Caco-2 (cell line): Measurements from ENCODE around the gene NDEL1. TPM values are rescaled to one million over a fixed set of nuclear protein-coding genes. Genes with fewer than 3 reads are reported as not detected.

Experiments used
- BruUV-seq: library from RNA; stranded (reverse); fragments of 400-500 nt; replicated peaks from 2 replicates; lab custom pipeline; 2021; lab: Mats Ljungman, UMichigan
- CTCF ChIA-PET: fragments of 300-600 bp; sonication (Branson Sonifier 250); formaldehyde crosslinking; loops from one replicate; lab custom pipeline; 2022; ENCODE audit warnings: antibody characterized with exemption; lab: Charles Lee
- POLR2A ChIA-PET: fragments of 300-600 bp; sonication (Branson Sonifier 250); formaldehyde crosslinking; loops from one replicate; lab custom pipeline; 2022; ENCODE audit warnings: antibody characterized with exemption; lab: Charles Lee
- DNase-seq, 2 experiments: peaks; one replicate each; pipeline versions ENCODE4 v3.0.0 to v3.0.0-alpha.2; 2020 to 2022
- H3K27me3 ChIP-seq: replicated peaks from 2 replicates; pipeline ENCODE4 v1.6.0; 2011; ENCODE audit warnings: low read length; ENCODE audit not compliant: control insufficient read depth, insufficient read depth
- H3K36me3 ChIP-seq: 2 replicates; pipeline ENCODE4 v1.5.1; 2011; ENCODE audit warnings: low read length; ENCODE audit not compliant: control insufficient read depth, insufficient read depth
- H3K4me1 ChIP-seq: fragments of 250-450 bp; sonication (Bioruptor Pico); 2 replicates; pipeline ENCODE4 v1.5.1; 2020; ENCODE audit warnings: mild to moderate bottlenecking
- H3K4me3 ChIP-seq: 2 replicates; pipeline ENCODE4 v1.5.1; 2011; ENCODE audit warnings: low read depth, mild to moderate bottlenecking, control low read depth, low read length
- H3K9me3 ChIP-seq: fragments of 250-450 bp; sonication (Bioruptor Pico); 2 replicates; pipeline ENCODE4 v1.5.1; 2020; ENCODE audit warnings: mild to moderate bottlenecking, moderate library complexity
- H3K27ac Mint-ChIP-seq: one replicate; pipeline ENCODE4 v1.8.0; 2022; ENCODE audit warnings: mixed read lengths; ENCODE audit not compliant: unreplicated experiment
- H3K27me3 Mint-ChIP-seq: one replicate; pipeline ENCODE4 v1.8.0; 2022; ENCODE audit warnings: mixed read lengths; ENCODE audit not compliant: insufficient read depth, unreplicated experiment
- H3K36me3 Mint-ChIP-seq: one replicate; pipeline ENCODE4 v1.8.0; 2022; ENCODE audit warnings: mild to moderate bottlenecking, mixed read lengths; ENCODE audit not compliant: insufficient read depth, unreplicated experiment
- H3K4me1 Mint-ChIP-seq: one replicate; pipeline ENCODE4 v1.8.0; 2022; ENCODE audit warnings: low read depth, mixed read lengths; ENCODE audit not compliant: unreplicated experiment
- H3K4me3 Mint-ChIP-seq: one replicate; pipeline ENCODE4 v1.8.0; 2022; ENCODE audit warnings: mild to moderate bottlenecking, moderate library complexity, mixed read lengths; ENCODE audit not compliant: unreplicated experiment
- H3K9me3 Mint-ChIP-seq: one replicate; pipeline ENCODE4 v1.8.0; 2022; ENCODE audit warnings: mixed read lengths; ENCODE audit not compliant: unreplicated experiment
- intact Hi-C: fragments of 100-400 bp; cut with micrococcal nuclease; formaldehyde crosslinking; loops from one replicate; pipeline ENCODE4 v1.10.0; 2022; ENCODE audit not compliant: unreplicated experiment
- total RNA-seq: library from RNA; stranded (reverse); gene quantifications from 2 replicates; pipeline ENCODE4 v1.2.3, GENCODE V29; 2022
- TF ChIP-seq, protein P1 (sequence below), 2 experiments: fragments of 200-600 bp in 1 of 2; IDR thresholded peaks; 1 replicate in 1 of 2; 2 replicates in 1 of 2; pipeline versions ENCODE4 v1.5.1 to v1.8.0; 2011 to 2022; ENCODE audit warnings: antibody characterized with exemption in 1 of 2, control low read depth in 1 of 2, inconsistent platforms in 1 of 2, low read depth in 1 of 2, low read length in 1 of 2, mild to moderate bottlenecking in 1 of 2, moderate library complexity in 1 of 2; ENCODE audit not compliant: insufficient read depth in 1 of 2, severe bottlenecking in 1 of 2, unreplicated experiment in 1 of 2

Gene NDEL1
- total RNA-seq, 1 experiment from 2014 or later: 32.2 TPM

DNA sequence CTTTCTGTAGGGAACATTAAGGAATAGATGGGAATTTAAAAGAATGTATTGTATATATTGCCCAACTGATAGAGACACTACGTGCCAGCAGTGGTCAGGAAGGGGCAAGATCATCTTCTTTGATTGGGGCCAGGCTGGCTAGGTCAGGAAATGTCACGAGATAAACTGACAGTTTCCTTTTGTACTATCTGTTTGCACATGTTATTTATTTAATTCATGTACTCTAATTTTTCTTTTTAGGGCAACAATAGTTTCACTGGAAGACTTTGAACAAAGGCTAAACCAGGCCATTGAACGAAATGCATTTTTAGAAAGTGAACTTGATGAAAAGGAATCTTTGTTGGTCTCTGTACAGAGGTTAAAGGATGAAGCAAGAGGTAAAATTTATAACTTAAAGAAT lies 12.6 kb downstream of the NDEL1 start:
- H3K36me3 Mint-ChIP-seq: peaks cover 33% of the 10 kb centered on the region
- ChIA-PET CTCF (no interaction called here), POLR2A (no interaction called here)
- no peaks in the 10 kb centered on the region for H3K4me1 Mint-ChIP-seq
- BruUV-seq: no TSS peak
- H3K4me1 ChIP-seq: no peaks in the 10 kb centered on the region
- no peaks in the 10 kb centered on the region for H3K36me3 ChIP-seq
- H3K27me3 Mint-ChIP-seq: no peaks in the 10 kb centered on the region
- DNase-seq: no peak
- H3K27me3 ChIP-seq: no peaks in the 10 kb centered on the region
- H3K27ac Mint-ChIP-seq: no peak overlapping the region
- intact Hi-C loops: no loop called here
- H3K4me3 ChIP-seq: no peak overlapping the region
- TF ChIP-seq, protein P1, sequence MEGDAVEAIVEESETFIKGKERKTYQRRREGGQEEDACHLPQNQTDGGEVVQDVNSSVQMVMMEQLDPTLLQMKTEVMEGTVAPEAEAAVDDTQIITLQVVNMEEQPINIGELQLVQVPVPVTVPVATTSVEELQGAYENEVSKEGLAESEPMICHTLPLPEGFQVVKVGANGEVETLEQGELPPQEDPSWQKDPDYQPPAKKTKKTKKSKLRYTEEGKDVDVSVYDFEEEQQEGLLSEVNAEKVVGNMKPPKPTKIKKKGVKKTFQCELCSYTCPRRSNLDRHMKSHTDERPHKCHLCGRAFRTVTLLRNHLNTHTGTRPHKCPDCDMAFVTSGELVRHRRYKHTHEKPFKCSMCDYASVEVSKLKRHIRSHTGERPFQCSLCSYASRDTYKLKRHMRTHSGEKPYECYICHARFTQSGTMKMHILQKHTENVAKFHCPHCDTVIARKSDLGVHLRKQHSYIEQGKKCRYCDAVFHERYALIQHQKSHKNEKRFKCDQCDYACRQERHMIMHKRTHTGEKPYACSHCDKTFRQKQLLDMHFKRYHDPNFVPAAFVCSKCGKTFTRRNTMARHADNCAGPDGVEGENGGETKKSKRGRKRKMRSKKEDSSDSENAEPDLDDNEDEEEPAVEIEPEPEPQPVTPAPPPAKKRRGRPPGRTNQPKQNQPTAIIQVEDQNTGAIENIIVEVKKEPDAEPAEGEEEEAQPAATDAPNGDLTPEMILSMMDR (IDR thresholded peaks at IDR 0.05; ENCODE audit: insufficient read depth in 1 of 2, low read depth in 1 of 2, low read length in 1 of 2, severe bottlenecking in 1 of 2, unreplicated experiment in 1 of 2): no peak
- no peaks in the 10 kb centered on the region for H3K9me3 ChIP-seq
- no peak overlapping the region for H3K4me3 Mint-ChIP-seq
- no peaks in the 10 kb centered on the region for H3K9me3 Mint-ChIP-seq

DNA sequence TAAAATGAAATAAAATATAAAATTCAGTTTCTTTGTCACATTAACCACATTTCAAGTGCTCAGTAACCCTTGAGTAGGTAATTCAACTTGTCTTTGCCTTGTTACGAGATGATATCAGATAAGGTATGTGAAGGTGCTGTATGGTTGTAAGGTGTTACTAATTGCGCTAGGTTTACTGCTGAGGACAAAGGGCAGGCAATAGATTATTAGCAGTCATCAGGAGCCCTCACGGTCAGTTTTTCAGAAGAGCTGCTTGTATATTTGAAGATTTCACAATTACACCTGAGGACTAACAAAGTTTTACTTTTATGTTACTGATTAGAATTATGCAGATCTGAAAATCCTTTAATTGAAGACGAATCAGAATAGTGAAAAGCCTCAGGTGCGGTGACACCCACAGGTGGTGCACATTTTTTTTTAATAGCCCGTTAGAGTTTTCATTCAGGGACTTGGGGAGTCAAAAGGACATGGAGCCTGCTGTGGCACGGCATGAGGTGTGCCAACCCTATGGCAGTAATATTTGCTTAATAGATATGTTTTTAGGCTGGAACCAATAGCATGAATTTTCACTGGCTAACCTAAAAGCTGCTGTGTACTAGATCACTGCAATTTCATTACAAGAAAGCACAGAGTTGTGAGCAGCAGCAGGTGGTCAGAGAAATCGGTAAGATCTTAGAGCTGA lies 16.4 kb downstream of the NDEL1 start:
- H3K4me1 ChIP-seq: no peaks in the 10 kb centered on the region
- no peak for DNase-seq
- no peaks in the 10 kb centered on the region for H3K9me3 ChIP-seq
- H3K4me1 Mint-ChIP-seq: no peaks in the 10 kb centered on the region
- intact Hi-C loops: no loop called here
- no peaks in the 10 kb centered on the region for H3K27me3 Mint-ChIP-seq
- no peaks in the 10 kb centered on the region; the same call in 1 of the 2 replicates for H3K36me3 ChIP-seq
- TF ChIP-seq, protein P1 (IDR thresholded peaks at IDR 0.05; ENCODE audit: insufficient read depth in 1 of 2, low read depth in 1 of 2, low read length in 1 of 2, severe bottlenecking in 1 of 2, unreplicated experiment in 1 of 2): no peak
- POLR2A ChIA-PET: no interaction called here
- no peaks in the 10 kb centered on the region for H3K27me3 ChIP-seq
- BruUV-seq: no TSS peak
- H3K36me3 Mint-ChIP-seq: peaks cover 49% of the 10 kb centered on the region
- H3K4me3 ChIP-seq: no peak overlapping the region
- CTCF ChIA-PET: interaction anchor here (0.7 to 1.5 kb wide), 2 partner anchors 42 to 52 kb away, joined by 3 to 4 read pairs; no protein-coding TSS in a partner anchor
- no peak overlapping the region for H3K4me3 Mint-ChIP-seq
- no peaks in the 10 kb centered on the region for H3K9me3 Mint-ChIP-seq
- no peak overlapping the region for H3K27ac Mint-ChIP-seq

DNA sequence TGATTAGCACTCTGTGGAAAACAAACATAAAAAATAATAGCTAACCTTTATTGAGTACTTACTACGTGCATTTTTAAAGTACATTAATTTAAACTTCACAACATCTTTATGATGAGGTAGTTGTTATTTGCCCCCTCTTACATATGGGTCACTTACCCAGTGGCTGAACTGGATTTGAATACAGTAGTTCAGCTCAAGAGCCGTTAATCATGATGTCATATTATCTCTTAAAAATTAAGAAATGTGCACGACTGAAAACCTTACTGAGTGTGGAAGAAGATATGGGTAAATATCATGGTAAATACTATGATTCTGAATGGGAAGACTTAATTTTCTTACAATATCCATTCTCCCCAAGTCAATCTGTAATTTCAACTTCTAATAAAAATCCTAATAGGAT lies 17.6 kb downstream of the NDEL1 start:
- Mint-ChIP-seq H3K4me1 (no peaks in the 10 kb centered on the region), H3K4me3 (no peak overlapping the region), H3K27me3 (no peaks in the 10 kb centered on the region), H3K36me3 (peaks cover 53% of the 10 kb centered on the region), H3K9me3 (no peaks in the 10 kb centered on the region), H3K27ac (no peak overlapping the region)
- no TSS peak for BruUV-seq
- Histone ChIP-seq H3K4me1 (no peaks in the 10 kb centered on the region), H3K4me3 (no peak overlapping the region), H3K36me3 (no peaks in the 10 kb centered on the region; the same call in 1 of the 2 replicates), H3K27me3 (no peaks in the 10 kb centered on the region), H3K9me3 (no peaks in the 10 kb centered on the region)
- intact Hi-C loops: no loop called here
- POLR2A ChIA-PET: no interaction called here
- TF ChIP-seq, protein P1 (IDR thresholded peaks at IDR 0.05; ENCODE audit: insufficient read depth in 1 of 2, low read depth in 1 of 2, low read length in 1 of 2, severe bottlenecking in 1 of 2, unreplicated experiment in 1 of 2): no peak
- DNase-seq: no peak
- CTCF ChIA-PET: no interaction called here
